HEK293T (cell line): ENCODE results near the gene C2CD2.

ENCODE experiments used
- ELF4 ChIP-seq: fragments of 450-650 bp; IDR thresholded peaks from 2 replicates; pipeline ENCODE4 v1.6.1; 2017; ENCODE audit warnings: antibody characterized with exemption
- HDGF ChIP-seq: fragments of 450-650 bp; IDR thresholded peaks from 2 replicates; pipeline ENCODE4 v1.6.1; 2017; ENCODE audit warnings: antibody characterized with exemption, borderline replicate concordance
- SP1 ChIP-seq: fragments of 450-650 bp; IDR thresholded peaks from 2 replicates; pipeline ENCODE4 v1.6.1; 2017

- TF ChIP-seq ELF4 (no peak), SP1 (no peak), HDGF (no peak)
Measured at GRCh38 chr21:41861255-41861654, 92.6 kb downstream of the C2CD2 start.
